ENCODE data around the gene POLR1E. TPM values are rescaled to one million over a fixed set of nuclear protein-coding genes. Genes with fewer than 3 reads are reported as not detected.
A peak's percentile ranks its signal among the peaks of the same experiment; 100 is the strongest.

Gene POLR1E
- total and polyA plus RNA-seq, 8 donors, result 5.5 to 26.4 (median 18.6) TPM

- Histone ChIP-seq H3K4me3 (peak overlapping the region; percentile 65 to 93 (median 82)), H3K4me1 (peaks cover 24 to 44% (median 30%) of the 10 kb centered on the region in 4 donors), H3K9me3 (no peaks in the 10 kb centered on the region), H3K27me3 (peaks cover 0 to 6% (median 0%) of the 10 kb centered on the region in 3 donors), H3K36me3 (peaks cover 7 to 35% (median 31%) of the 10 kb centered on the region in 4 donors), H3K27ac (peak overlapping the region; percentile 59 to 94 (median 86))
- no peak for DNase-seq
- 1 to 4% (median 3%) methylated on average over 7 of the region's 7 CpGs for WGBS, 5 donors
- no peak for TF ChIP-seq CTCF (IDR thresholded peaks at IDR 0.05)
- TF ChIP-seq POLR2A (IDR thresholded peaks at IDR 0.05), result no peak
- no peak for TF ChIP-seq POLR2AphosphoS5 (IDR thresholded peaks at IDR 0.05)
- TF ChIP-seq EP300 (IDR thresholded peaks at IDR 0.05), result no peak
- intact Hi-C loops (cut with DNase I; ENCODE audit: low total_unique reads), result no loop called here
Measured at GRCh38 chr9:37486256-37486615, 488 bp downstream of the POLR1E start.

GRCh38 chr9:37486616-37487548 lies 1.1 kb downstream of the POLR1E start:
- H3K27me3 ChIP-seq, result peaks cover 0 to 2% (median 0%) of the 10 kb centered on the region in 3 donors
- peak overlapping the region in 4 of 5 donors; percentile 81 to 94 (median 86) for H3K27ac ChIP-seq
- H3K4me3 ChIP-seq, result peak overlapping the region; percentile 65 to 93 (median 82)
- TF ChIP-seq EP300 (IDR thresholded peaks at IDR 0.05) (no peak), POLR2A (IDR thresholded peaks at IDR 0.05) (no peak), CTCF (IDR thresholded peaks at IDR 0.05) (no peak), POLR2AphosphoS5 (IDR thresholded peaks at IDR 0.05) (peak in 2 of 3 donors; percentile 54 to 62)
- peaks cover 24 to 44% (median 30%) of the 10 kb centered on the region in 4 donors for H3K4me1 ChIP-seq
- intact Hi-C loops (cut with DNase I; ENCODE audit: low total_unique reads), result no loop called here
- peaks cover 7 to 42% (median 37%) of the 10 kb centered on the region in 4 donors for H3K36me3 ChIP-seq
- no peaks in the 10 kb centered on the region for H3K9me3 ChIP-seq
- DNase-seq, result peak in 1 of 2 donors; percentile 68
- WGBS, 5 donors, result 10 to 17% (median 13%) methylated on average over 7 of the region's 7 CpGs

- Histone ChIP-seq H3K27me3 (no peaks in the 10 kb centered on the region), H3K4me1 (peaks cover 9 to 19% (median 14%) of the 10 kb centered on the region in 4 donors), H3K36me3 (peaks cover 37 to 91% (median 87%) of the 10 kb centered on the region in 4 donors), H3K4me3 (no peak overlapping the region), H3K27ac (no peak overlapping the region), H3K9me3 (no peaks in the 10 kb centered on the region)
- no peak for DNase-seq
- TF ChIP-seq POLR2A (IDR thresholded peaks at IDR 0.05) (no peak), POLR2AphosphoS5 (IDR thresholded peaks at IDR 0.05) (no peak), EP300 (IDR thresholded peaks at IDR 0.05) (no peak), CTCF (IDR thresholded peaks at IDR 0.05) (no peak)
- WGBS, 5 donors, result 59 to 80% (median 64%) methylated on average over 1 of the region's 1 CpG
- intact Hi-C loops (cut with DNase I; ENCODE audit: low total_unique reads), result no loop called here
Measured at GRCh38 chr9:37491939-37492338, 6.2 kb downstream of the POLR1E start.

- no peak overlapping the region for H3K27ac ChIP-seq
- H3K4me3 ChIP-seq, result no peak overlapping the region
- TF ChIP-seq POLR2A (IDR thresholded peaks at IDR 0.05) (no peak), EP300 (IDR thresholded peaks at IDR 0.05) (no peak), CTCF (IDR thresholded peaks at IDR 0.05) (no peak), POLR2AphosphoS5 (IDR thresholded peaks at IDR 0.05) (no peak)
- H3K4me1 ChIP-seq, result no peaks in the 10 kb centered on the region
- intact Hi-C loops (cut with DNase I; ENCODE audit: low total_unique reads), result no loop called here
- H3K27me3 ChIP-seq, result no peaks in the 10 kb centered on the region
- DNase-seq, result no peak
- WGBS, 5 donors, result 86 to 98% (median 93%) methylated on average over 5 of the region's 5 CpGs
- H3K36me3 ChIP-seq, result peaks cover 49 to 99% (median 97%) of the 10 kb centered on the region in 4 donors
- no peaks in the 10 kb centered on the region for H3K9me3 ChIP-seq
Measured at GRCh38 chr9:37495571-37495970, 9.8 kb downstream of the POLR1E start.

Data from stomach (tissue), 9 donors.